H1 (cell line): ENCODE results near the gene SRR. TPM values are rescaled to one million over a fixed set of nuclear protein-coding genes. Genes with fewer than 3 reads are reported as not detected.

Experiments
- RAD21 ChIP-seq, 2 experiments: IDR thresholded peaks in 1 of 2; conservative IDR thresholded peaks in 1 of 2; 2 replicates each; pipeline ENCODE4 v1.6.1; 2011; ENCODE audit warnings: low read depth in 2 of 2, low read length in 2 of 2, improper control_type of control experiment in 1 of 2, inconsistent platforms in 1 of 2, mild to moderate bottlenecking in 1 of 2, moderate library complexity in 1 of 2
- polyA plus RNA-seq, 7 experiments: library from polyadenylated mRNA; depleted of rRNA in 3 of 7; stranded (reverse) in 5 of 7; unstranded in 2 of 7; fragments of >200 nt in 5 of 7; fragments of 200-250 nt in 2 of 7; gene quantifications; 1 replicate in 5 of 7; 2 replicates in 1 of 7; 4 replicates in 1 of 7; pipeline versions ENCODE4 v1.2.1 to v1.2.3, GENCODE V29; 2011 to 2013; ENCODE audit warnings: missing spikeins in 2 of 7, mixed read lengths in 2 of 7
- total RNA-seq: library from RNA; stranded (reverse); fragmentation: NEBNext Ultra II Directional; extraction: Animal tissue kit (Norgen Biotek cat#: 25700); gene quantifications from 2 replicates; pipeline ENCODE4 v1.2.1, GENCODE V29; 2021

The SRR gene
- total and polyA plus RNA-seq, 2 of the 8 experiments (the other 6 are each of a cell fraction or from before 2014, with no cell fraction given), result 3.6 to 4.5 TPM

- TF ChIP-seq RAD21 (IDR thresholded peaks at IDR 0.05 in 1 of 2, conservative IDR thresholded peaks at IDR 0.05 in 1 of 2; ENCODE audit: low read depth in 2 of 2, low read length in 2 of 2), result no peak
These were observed 11.7 kb upstream of the SRR start (continued) for GRCh38 chr17:2292100-2292499.
